Coronary artery (tissue), 2 donors: Measurements from ENCODE around the gene C1orf185.
"Not testable (repeated sequence)": the region's sequence is repeated elsewhere in the genome, so short reads cannot be mapped to it uniquely, and the experiment has no call there.

Source experiments
- DNase-seq: peaks from one replicate; pipeline ENCODE4 v3.0.0-alpha.2; 2017; ENCODE audit warnings: low spot score
- H3K27ac ChIP-seq, 2 donors: fragments of 200-600 bp; sonication (generic); one replicate each; pipeline ENCODE4 v1.5.1; 2016 to 2019
- H3K4me3 ChIP-seq: fragments of 200-600 bp; sonication (generic); 2 replicates; pipeline ENCODE4 v1.5.1; 2016; ENCODE audit warnings: mild to moderate bottlenecking, moderate library complexity
- CTCF ChIP-seq: fragments of 200-600 bp; sonication (generic); IDR thresholded peaks from one replicate; pipeline ENCODE4 v1.5.1; 2019; ENCODE audit warnings: antibody characterized with exemption

Gene C1orf185

GRCh38 chr1:51133045-51133444, 31.0 kb downstream of the C1orf185 start:
- no peak for TF ChIP-seq CTCF
- no peak for DNase-seq
- no peak overlapping the region for H3K4me3 ChIP-seq
- no peak overlapping the region for H3K27ac ChIP-seq

- not testable (repeated sequence) for H3K4me3 ChIP-seq, DNase-seq, H3K27ac ChIP-seq
Measured at GRCh38 chr1:51137696-51138095, 35.7 kb downstream of the C1orf185 start.

- TF ChIP-seq CTCF, result no peak
- Histone ChIP-seq H3K27ac (no peak overlapping the region), H3K4me3 (no peak overlapping the region)
- no peak for DNase-seq
Measured at GRCh38 chr1:51139474-51139873, 37.4 kb downstream of the C1orf185 start.

- Histone ChIP-seq H3K4me3 (no peak overlapping the region), H3K27ac (no peak overlapping the region)
- no peak for DNase-seq
- TF ChIP-seq CTCF, result no peak
Measured at GRCh38 chr1:51147394-51147793, 45.4 kb downstream of the C1orf185 start.

GRCh38 chr1:51154776-51155175, 52.7 kb downstream of the C1orf185 start:
- DNase-seq, result no peak
- no peak for TF ChIP-seq CTCF
- Histone ChIP-seq H3K4me3 (no peak overlapping the region), H3K27ac (no peak overlapping the region)

- DNase-seq, result no peak
- no peak overlapping the region for H3K27ac ChIP-seq
- no peak for TF ChIP-seq CTCF
- H3K4me3 ChIP-seq, result no peak overlapping the region
Measured at GRCh38 chr1:51156752-51157151, 54.7 kb downstream of the C1orf185 start.

GRCh38 chr1:51157395-51157794, 55.4 kb downstream of the C1orf185 start:
- DNase-seq, result no peak
- no peak overlapping the region for H3K4me3 ChIP-seq
- no peak for TF ChIP-seq CTCF
- no peak overlapping the region for H3K27ac ChIP-seq

GRCh38 chr1:51158263-51158662, 56.2 kb downstream of the C1orf185 start:
- no peak for DNase-seq
- H3K27ac ChIP-seq, result no peak overlapping the region
- H3K4me3 ChIP-seq, result no peak overlapping the region
- no peak for TF ChIP-seq CTCF

- DNase-seq, H3K27ac ChIP-seq, H3K4me3 ChIP-seq: not testable (repeated sequence)
Measured at GRCh38 chr1:51162560-51162959, 60.5 kb downstream of the C1orf185 start.
